ENCODE data around the gene HNRNPUL1. TPM values are rescaled to one million over a fixed set of nuclear protein-coding genes. Genes with fewer than 3 reads are reported as not detected.

The HNRNPUL1 gene
- total and polyA plus RNA-seq, 9 of the 15 experiments (the other 6 are each of a cell fraction or from before 2014, with no cell fraction given), result 7.3 to 211 (median 85.0) TPM

GRCh38 chr19:41352609-41353465 lies 88.7 kb downstream of the HNRNPUL1 start (continued):
- TF ChIP-seq ZNF232 (CRISPR knock-in tag; IDR thresholded peaks at IDR 0.05), result no peak
- 0 out of 2 replicates have a peak, but pooled peaks have one; percentile 21 for TF ChIP-seq GTF2E2 (tag; IDR thresholded peaks at IDR 0.05)
- TF ChIP-seq ZNF707 (CRISPR knock-in tag; conservative IDR thresholded peaks at IDR 0.05), result no peak
- TF ChIP-seq RBM15 (IDR thresholded peaks at IDR 0.05; ENCODE audit: insufficient read depth, low read length), result no peak
- no peak for TF ChIP-seq NFYB (IDR thresholded peaks at IDR 0.05; ENCODE audit: extremely low read depth, insufficient read length)
- TF ChIP-seq CTCFL (IDR thresholded peaks at IDR 0.05; ENCODE audit: borderline replicate concordance, insufficient read depth, low read depth, low read length, poor library complexity, severe bottlenecking), result peak; percentile 99
- no peak for TF ChIP-seq ELF4 (CRISPR knock-in tag; IDR thresholded peaks at IDR 0.05)
- TF ChIP-seq ZNF75A (CRISPR knock-in tag; IDR thresholded peaks at IDR 0.05), result no peak
- TF ChIP-seq POLR2B (IDR thresholded peaks at IDR 0.05; ENCODE audit: low read depth, partially characterized antibody), result no peak
- TF ChIP-seq KAT8 (IDR thresholded peaks at IDR 0.05; ENCODE audit: low read depth), result no peak
- no peak; the same call in 1 of the 2 replicates for TF ChIP-seq SIN3B (IDR thresholded peaks at IDR 0.05; ENCODE audit: low read depth)
- TF ChIP-seq POLR2AphosphoS2 (IDR thresholded peaks at IDR 0.05; ENCODE audit: low read length), result no peak
- no peak for TF ChIP-seq SMAD2 (IDR thresholded peaks at IDR 0.05; ENCODE audit: low read depth, low read length)
- TF ChIP-seq HOMEZ (CRISPR knock-in tag; IDR thresholded peaks at IDR 0.05), result no peak
- TF ChIP-seq TOE1 (IDR thresholded peaks at IDR 0.05; ENCODE audit: borderline replicate concordance), result no peak
- TF ChIP-seq TOE1 (CRISPR knock-in tag; IDR thresholded peaks at IDR 0.05; ENCODE audit: borderline replicate concordance, low read depth), result no peak
- TF ChIP-seq, protein P1, sequence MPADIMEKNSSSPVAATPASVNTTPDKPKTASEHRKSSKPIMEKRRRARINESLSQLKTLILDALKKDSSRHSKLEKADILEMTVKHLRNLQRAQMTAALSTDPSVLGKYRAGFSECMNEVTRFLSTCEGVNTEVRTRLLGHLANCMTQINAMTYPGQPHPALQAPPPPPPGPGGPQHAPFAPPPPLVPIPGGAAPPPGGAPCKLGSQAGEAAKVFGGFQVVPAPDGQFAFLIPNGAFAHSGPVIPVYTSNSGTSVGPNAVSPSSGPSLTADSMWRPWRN (IDR thresholded peaks at IDR 0.05; ENCODE audit: low read depth), result no peak
- TF ChIP-seq PCBP1 (IDR thresholded peaks at IDR 0.05; ENCODE audit: low read depth, low read length, poor library complexity, severe bottlenecking), result peak; percentile 79
- no peak for TF ChIP-seq GABPB1 (CRISPR knock-in tag; IDR thresholded peaks at IDR 0.05)
- no peak for TF ChIP-seq SETDB1 (IDR thresholded peaks at IDR 0.05; ENCODE audit: low read length)
- no peak for TF ChIP-seq HNRNPLL (IDR thresholded peaks at IDR 0.05; ENCODE audit: low read depth, low read length, poor library complexity, severe bottlenecking)
- TF ChIP-seq JUNB (CRISPR knock-in tag; conservative IDR thresholded peaks at IDR 0.05), result no peak
- 0 out of 2 replicates have a peak, but pooled peaks have one; percentile 59 for TF ChIP-seq ZNF224 (CRISPR knock-in tag; IDR thresholded peaks at IDR 0.05)
- no peak for TF ChIP-seq PHB (CRISPR knock-in tag; IDR thresholded peaks at IDR 0.05)
- TF ChIP-seq LARP7 (IDR thresholded peaks at IDR 0.05), result 0 out of 2 replicates have a peak, but pooled peaks have one; percentile 48
- no peak for TF ChIP-seq ZNF217 (CRISPR knock-in tag; IDR thresholded peaks at IDR 0.05)

All from K562 (cell line).